Activated T-cell treated with anti-CD3 and anti-CD28 coated beads for 4 hours (primary cell): Measurements from ENCODE around the gene IPMK.
"Not testable (repeated sequence)": the region's sequence is repeated elsewhere in the genome, so short reads cannot be mapped to it uniquely, and the experiment has no call there.

Source experiments
- DNase-seq: peaks from one replicate; pipeline ENCODE4 v3.0.0-alpha.2; 2020

The IPMK gene

DNA sequence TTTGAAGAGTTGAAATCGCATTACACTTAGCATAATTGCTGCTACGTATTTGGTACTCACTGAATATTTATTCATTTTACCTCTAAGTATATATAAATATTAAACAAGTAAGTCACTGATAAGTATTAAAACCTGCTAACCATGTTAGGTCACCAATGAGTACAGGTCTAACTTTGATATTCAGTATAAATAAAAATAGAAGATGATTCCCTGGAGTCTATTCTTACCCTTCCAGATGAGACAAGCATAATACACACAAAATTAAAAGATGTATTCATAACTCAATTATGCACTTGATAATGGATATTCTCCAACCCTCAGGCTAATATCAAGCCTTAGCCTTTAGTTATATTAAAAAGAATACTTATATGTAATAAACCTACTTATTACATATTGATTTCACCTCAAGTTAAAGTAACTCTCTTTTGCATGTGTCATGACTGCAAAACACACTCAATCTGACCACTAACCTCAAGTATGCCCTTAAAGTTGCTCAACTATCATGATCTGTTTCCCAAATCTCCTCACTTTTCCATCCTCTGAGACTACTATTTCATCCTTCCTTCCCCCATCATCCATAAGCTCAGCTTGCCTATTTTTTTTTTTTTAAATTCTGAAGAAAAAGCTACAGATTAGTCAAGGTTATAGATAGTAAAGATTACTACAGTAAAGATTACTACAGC is 46.8 kb downstream of the IPMK start:
- DNase-seq, result no peak

DNA sequence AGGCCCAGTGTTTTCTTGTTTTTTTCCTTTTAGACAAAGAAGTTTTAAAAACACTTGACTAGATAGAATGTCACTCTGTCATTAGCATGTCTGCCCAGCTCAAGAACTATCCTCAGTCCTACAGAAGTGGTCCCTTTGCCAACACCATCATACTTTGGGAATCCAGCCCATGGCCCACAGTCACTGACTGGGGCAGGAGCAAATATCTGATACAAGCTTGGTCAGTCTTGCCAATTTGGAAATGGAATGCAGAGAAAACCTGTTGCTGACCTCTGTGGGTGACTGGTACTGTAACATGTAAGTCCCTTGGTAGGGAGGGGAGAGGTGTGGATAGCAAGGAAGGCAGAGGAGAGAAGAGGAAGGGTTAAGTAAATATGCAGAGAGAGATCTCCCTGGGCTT is 47.8 kb downstream of the IPMK start:
- no peak for DNase-seq

DNA sequence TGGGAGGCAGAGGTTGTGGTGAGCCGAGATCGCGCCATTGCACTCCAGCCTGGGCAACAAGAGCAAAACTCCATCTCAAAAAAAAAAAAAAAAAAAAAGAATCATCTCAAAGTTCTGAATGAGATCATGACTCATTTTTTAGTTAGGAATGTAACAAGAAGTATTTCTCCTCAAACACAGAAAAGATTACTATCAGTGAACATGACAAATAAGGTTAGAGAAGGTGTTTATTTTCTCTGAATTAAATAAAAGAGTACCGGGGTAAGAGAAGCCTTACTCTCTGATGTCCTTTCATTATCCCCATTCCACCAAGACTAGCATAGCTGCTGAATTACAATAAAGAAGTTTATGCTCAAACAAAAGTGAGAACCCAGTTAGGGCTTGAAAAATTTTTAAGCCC is 50.1 kb downstream of the IPMK start:
- DNase-seq, result no peak

DNA sequence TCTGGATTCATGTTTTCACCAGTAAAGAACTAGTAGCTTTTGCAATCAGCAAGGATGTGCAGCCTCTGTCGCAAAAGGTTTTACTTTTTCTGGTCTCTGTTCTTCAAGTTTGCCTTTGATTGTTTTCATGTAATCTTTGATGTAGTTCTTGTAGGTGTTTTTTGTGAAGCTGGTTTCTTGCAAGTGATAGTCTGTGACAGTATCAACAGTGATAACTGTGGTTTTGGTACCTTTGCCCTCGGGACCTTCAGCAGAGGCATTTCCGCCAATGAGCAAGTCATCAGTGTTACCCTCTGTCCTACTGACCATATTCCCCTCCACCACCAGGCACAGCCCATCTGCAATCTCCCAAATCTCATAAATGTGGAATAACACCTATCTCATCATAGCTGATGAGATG is 55.1 kb downstream of the IPMK start:
- DNase-seq, result no peak

DNA sequence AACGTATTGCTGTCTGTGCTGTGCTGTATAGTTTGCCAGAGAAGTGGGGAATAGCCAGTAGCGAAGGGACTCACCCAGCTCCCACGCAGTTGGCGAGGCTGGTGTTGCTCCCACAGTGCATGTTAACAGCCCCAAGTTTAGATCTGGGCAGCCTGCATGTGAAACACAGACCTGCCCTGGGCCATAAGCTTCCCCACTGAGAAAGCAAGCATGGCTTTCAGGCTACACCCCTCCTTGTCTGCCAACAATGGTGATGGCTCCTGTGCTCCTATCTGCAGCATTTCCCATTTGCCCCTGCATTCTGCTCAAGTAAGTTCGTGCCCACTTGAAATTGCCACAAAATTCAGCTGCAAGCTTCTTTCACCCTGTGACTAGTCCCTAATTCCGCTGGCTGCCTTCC is 57.5 kb downstream of the IPMK start:
- DNase-seq, result no peak

DNA sequence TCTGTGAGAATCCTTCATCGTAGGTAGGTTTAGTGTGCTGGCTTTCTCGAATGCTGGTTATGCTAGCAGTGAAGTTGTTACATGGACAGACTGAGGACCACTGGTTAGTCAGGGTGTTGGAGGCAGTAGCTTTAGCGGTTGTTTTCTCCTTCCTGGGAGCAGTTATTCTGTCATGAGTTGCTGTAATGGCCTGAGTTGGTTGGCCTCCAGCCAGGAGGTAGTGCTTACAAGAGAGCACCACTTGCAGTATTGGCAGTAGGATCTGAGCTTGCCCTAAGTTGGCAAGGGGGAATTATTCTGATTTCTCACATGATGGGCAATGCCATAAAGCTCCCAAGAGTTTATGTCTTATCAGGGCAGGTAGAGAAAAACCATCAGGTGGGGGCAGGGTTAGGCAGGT is 58.0 kb downstream of the IPMK start:
- no peak for DNase-seq

DNA sequence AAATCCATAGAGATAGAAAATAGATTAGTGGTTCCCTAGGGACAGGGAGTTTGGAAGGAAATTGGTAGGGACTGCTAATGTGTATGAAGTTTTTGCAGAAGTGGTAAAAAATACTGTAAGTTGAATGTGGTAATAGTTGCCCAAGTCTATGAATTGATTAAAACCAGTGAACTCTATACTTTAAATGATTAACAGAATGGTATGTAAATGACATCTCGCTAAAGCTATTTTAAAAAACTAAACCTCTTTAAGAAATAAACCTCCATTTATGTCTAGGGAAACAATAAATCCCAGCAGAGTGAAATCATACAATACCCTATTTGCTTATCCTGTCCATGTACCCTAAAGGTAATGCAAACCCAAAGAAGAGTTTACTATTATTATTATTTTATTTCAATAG is 61.4 kb downstream of the IPMK start:
- no peak for DNase-seq

DNA sequence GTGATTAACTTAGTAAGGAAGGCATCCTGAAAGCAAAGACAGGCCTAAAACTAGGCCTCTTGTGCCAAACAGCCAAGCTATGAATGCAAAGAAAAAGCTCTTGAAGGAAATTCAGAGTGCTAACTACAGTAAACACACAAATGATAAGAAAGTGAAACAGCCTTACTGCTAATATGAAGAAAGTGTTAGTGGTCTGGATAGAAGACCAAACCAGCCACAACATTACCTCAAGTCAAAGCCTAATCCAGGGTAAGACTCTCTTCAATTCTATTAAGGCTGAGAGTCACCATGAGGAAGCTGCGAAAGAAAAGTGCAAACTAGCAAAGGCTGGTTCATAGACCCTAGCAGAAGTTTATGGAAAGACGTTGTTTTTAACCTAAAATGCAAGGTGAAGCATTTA is 66.0 kb downstream of the IPMK start:
- no peak for DNase-seq

DNA sequence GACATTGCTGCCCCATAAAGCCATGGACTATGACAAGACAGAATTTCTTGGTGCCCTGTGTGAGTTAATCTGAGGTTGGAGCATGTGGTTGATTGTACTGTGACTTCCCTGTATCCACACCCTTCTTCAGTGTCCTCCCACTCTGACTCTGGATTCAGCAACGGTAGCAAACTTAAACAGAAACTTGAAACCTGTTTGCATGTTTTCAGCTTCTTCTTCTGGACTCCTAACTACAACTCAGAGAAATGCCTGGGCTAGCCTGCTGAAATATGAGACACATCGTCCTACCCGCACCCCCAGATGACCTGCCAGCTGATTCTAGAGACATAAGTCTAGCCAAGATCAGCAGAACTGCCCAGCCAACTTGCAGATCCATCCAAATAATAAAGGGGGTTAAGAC is 78.4 kb downstream of the IPMK start:
- DNase-seq, result no peak

DNA sequence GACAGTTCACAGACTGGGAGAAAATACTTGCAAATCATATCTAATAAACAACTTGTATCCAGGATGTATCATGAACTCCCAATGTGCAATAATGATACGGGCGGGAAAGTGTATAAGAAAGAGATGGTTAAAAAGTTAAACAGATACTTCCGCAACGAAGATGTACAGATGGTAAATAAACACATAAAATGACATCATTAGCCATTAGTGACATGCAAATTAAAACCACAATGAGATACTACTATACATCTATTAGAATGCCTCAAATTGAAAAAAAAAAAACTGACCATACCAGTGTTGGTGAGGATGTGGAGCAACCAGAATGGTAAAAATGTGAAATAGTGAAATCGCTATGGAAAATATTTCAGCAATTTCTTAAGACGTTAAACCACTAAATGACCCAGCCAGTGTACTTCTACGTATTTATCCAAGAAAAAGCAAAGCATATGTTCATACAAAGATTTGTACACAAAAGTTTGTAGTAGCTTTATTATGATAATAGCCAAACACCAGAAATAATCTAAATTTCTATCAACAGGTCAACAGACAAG is 83.5 kb downstream of the IPMK start:
- DNase-seq, result no peak

DNA sequence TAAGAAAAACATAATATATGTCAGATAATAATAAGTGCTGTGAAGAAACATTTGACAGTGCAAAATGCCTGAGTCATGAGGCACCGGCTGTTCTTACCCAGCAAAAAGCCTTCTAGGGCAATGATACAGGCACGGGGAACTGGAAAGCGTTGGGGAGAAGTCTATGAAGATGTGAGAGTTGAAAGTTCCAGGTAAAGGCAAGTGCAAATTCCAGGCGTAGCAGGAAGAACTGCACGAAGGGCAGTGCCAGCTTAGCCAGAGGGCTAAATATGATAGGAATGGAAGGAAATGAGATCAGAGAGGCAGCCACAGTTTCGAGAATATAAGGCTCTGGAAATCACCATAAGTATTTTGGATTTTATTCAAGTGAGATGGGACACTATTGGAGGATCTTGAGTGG is 87.0 kb downstream of the IPMK start:
- DNase-seq, result no peak

DNA sequence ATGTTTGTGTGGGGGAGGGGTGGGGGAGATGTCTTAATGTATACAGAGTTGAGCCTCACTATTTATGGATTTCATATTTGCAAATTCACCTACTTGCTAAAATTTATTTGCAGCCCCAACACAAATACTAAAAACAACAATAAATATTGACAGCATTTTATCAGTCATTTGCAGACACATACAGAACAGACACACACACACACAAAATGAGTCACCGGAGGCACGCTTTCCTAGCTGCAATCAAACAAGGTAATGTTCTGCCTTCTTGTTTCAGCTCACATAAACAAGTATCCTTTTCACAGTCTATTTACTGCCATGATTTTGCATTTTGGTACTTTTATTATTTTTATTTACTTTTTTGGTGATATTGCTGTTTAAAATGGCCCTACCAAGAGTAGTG is 88.5 kb downstream of the IPMK start:
- no peak for DNase-seq

DNA sequence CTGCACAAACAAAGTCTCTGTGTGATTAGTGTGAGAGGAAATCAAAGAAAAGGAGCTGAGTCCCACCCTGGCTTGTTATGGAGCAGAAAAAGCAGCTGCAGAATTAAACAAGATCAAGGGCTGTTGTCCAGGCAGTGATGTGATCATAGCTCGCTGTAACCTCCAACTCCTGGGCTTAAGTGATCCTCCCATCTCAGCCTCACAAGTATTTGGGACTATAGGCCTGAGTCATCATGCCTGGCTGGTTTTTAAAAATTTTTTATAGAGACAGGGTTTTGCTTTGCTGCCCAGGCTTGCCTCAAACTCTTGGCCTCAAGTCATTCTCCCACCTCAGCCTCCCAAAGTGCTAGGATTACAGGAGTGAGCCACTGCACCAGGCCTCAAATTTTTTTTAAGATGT is 88.9 kb downstream of the IPMK start:
- DNase-seq, result no peak

DNA sequence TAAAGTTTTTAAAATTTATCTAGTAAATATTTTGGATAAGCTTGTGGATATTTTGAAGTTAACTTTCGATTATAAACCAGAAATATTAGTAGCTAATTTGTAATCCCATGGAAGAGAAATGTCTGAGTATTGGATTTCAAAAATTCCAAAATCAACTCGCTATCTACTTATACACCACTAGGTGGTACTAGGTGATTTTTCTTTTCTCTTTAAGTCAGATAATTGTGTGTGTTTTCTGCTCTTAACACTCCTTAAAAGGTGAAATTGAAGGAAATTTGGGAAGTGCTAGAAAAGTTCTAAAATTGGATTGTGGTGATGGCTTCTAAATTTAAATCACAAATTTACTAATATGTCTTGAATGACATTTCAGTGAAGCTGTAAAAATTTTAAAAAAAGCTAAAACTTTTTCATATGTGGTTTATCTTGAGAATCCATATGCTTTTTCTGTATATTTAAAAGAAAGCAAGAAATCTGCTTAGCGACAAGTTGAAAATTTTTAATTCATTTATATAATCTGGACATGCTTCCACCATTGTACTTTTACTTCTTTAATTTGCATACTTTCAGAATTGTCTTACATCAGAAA is 90.2 kb downstream of the IPMK start:
- no peak for DNase-seq

DNA sequence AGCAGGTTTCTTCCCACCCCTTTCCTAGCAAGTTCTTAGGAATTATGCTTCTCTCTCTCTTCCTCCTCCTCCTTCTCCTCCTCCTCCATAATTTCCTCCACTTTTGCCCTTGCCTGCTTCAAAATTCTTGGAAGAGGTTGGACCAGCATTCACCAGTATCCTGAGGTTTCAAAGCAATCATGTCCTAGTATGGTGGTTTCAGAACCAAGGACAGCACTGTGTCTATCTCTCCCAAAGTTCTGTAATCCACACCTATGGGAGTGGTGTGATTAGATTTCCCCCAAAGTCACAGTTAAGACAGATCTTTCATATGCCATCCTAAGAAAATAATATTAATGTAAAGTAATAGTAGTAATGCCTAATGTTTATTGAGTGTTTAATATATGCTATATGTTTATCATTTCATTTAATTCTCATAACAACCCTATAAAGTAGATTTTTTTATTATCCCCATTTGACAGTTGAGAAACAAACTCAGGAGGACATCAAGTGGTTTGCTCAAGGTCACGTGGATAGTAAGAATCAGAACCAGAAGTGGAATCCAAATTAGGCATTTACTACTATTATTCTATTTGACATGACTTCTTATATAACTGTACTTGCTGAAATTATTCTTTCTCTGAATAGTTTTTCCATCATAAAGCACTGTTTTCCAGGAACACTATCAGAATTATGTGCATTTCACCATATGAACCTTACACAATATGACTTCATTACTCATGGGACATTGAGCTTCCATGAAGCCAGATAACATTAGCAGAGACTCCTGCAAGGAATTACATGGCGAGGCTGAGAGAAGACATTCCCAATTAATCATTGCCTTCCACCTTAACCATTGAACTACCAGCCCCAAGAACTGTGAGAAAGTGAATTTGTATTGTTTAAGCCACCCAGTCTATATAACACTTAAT is 91.4 kb downstream of the IPMK start:
- no peak for DNase-seq

DNA sequence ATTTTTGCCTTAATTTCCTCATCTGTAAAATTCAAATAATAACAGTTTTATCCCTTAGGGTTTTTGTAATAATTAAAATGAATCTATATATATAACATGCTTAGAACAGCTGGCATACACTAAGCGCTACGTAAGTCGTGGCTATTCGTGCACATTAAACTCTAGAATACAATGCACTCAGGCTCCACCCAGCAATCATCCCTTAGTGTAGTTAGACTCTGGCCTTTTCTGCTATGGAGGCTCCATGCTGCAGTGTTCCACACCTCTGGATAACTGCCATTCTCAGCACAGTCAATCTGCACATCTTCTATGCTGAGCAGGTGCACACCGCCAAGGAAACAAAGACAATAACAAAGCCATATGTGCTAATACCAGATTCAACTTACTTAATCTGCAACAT is 92.9 kb downstream of the IPMK start:
- no peak for DNase-seq

DNA sequence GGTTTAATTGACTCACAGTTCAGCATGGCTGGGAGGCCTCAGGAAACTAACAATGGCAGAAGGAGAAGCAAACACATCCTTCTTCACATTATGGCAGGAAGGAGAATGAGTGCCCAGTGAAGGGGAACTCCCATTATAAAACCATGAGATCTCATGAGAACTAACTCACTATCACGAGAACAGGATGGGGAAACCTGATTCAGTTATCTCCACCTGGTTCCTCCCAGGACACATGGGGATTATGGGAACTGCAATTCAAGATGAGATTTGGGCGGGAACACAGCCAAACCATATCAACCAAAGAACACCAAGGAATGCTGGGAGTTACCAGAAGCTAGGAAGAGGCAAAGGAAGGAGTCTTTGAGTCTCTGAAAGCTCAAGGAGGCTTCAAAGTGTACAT is 94.3 kb downstream of the IPMK start:
- DNase-seq, result no peak

DNA sequence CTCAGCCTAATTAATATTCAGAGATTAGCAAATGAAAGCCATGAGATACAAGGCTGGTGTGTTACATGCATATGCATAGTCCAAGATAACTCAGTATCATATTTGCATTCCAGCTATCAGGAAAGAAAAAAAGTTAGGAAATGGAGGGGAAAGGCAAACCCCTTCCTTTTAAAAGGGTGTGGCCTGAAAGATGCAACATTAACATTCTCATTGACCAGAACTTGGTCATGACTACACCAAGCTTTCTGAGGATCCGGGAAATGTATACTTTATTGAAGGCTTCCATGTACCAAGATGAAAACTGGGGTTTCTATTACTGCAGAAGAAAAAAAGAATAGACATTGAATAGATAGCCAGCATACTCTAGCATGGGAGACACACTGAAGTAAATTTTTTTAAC is 96.5 kb downstream of the IPMK start:
- no peak for DNase-seq

DNA sequence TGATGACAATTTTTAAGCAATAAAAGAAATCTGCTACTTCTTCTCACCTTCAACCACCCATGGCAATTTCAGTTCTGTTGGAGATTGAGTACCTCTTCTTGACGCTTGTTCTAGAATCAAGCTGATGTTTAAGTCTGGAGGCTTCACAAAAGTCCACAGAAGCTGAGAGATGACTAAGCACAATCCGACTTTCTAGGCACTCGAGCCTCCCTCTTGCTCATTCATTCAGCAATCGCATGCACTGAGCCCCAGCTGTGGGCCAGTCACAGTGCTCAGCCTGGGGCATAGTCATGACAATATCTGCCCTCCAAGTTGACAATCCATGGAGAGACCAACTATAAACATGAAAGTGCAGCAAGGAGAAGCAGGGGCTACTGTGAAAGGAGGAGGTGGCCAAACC is 103.2 kb downstream of the IPMK start:
- no peak for DNase-seq

DNA sequence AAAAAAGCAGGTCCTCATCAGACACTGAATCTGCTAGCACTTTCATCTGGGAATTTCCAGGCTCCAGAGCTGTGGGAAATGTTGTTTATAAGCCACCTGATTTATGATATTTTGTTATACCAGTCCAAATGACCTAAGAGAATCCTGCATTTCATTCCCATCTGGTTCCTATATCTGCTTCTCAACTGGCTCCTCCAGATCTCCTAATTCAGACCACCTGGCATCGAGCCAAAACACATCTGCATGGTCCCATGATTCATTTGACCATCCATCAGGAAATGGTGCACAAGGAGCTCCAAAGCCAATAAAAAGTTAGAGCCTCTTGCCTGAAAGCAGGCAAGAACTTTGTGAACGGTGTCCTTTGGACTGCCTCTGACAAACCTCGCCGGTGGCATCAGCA is 108.9 kb downstream of the IPMK start:
- no peak for DNase-seq

DNA sequence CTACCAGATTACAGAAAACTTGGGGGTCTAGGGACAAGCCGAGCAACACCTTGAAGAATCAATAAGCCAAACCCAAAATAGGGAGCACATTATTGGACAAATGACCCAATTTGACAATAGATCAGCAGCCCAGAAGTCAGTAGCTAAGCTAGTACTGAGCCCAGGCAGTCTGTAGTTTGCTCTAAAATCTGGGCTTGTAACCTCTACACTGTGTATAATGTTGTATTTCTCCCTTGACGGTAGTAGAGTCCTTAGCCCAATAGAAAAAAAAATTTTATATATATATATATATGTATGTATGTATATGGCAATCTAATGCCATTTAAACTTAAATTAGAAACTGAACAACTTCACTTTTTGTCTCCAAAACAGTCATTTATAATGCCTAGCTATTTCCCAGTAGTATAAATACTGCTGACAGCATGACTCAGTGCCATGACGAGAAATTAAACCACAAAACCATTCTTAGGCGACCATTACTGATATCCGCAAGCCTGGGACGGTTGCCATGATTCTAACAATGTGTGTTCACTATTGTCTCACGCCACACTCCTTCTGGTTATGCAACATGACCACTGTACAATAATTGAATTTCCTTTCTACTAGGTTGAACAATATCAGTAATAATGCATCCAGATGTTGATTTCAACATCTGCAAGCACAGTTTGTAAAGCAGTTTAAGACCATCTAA is 110.5 kb downstream of the IPMK start:
- no peak for DNase-seq

DNA sequence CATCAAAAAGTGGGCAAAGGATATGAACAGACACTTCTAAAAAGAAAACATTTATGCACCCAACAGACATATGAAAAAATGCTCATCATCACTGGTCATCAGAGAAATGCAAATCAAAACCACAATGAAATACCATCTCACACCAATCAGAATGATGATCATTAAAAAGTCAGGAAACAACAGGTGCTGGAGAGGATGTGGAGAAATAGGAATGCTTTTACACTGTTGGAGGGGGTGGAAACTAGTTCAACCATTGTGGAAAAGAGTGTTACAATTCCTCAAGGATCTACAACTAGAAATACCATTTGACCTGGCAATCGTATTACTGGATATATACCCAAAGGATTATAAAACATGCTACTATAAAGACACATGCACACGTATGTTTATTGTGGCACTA is 111.8 kb downstream of the IPMK start:
- not testable (repeated sequence) for DNase-seq

DNA sequence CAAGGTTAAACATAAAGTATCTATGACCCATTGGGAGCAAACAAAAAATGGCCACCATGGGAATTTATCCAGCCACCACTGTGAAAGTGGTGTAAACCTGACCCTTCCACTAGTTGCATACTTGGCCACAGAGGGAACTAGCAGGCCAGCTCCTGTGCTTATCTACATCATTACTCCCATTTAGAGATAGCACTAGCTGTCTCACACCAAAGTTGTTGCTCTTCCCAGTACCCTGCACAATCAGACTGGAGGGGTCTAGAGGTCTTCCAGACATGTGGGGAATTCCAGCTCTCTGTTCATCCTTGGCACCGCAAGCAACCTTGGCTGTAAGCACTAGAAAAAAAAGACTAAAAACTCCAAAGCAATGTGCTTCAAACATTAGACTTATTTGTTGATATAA is 113.9 kb downstream of the IPMK start:
- DNase-seq, result no peak
